ENCODE results near the gene MSI2.

The MSI2 gene

GRCh38 chr17:57523926-57524632 lies 267.8 kb downstream of the MSI2 start:
- Histone ChIP-seq H3K27me3 (ENCODE audit: insufficient read depth, low read length) (no peaks in the 10 kb centered on the region), H3K4me3 (ENCODE audit: low read depth, low read length) (no peak overlapping the region), H3K79me2 (ENCODE audit: control insufficient read depth, insufficient read depth, low read length, poor library complexity) (peaks cover 4% of the 10 kb centered on the region), H3K79me1 (ENCODE audit: low read length) (peaks cover 18% of the 10 kb centered on the region), H2AK5ac (ENCODE audit: low read length) (peak overlapping the region; percentile 55), H4K12ac (ENCODE audit: low read depth, low read length) (no peak overlapping the region), H2BK5ac (ENCODE audit: low read depth, low read length, poor library complexity) (peak overlapping the region; percentile 43), H3K4me2 (ENCODE audit: low read length) (no peak overlapping the region), H2AFZ (ENCODE audit: insufficient read depth, low read length, poor library complexity) (peak overlapping the region; percentile 37), H3K4me1 (ENCODE audit: control insufficient read depth in 1 of 2, insufficient read depth in 2 of 2, low read length in 2 of 2) (peaks cover 18 to 23% of the 10 kb centered on the region in 2 experiments), H3K14ac (ENCODE audit: low read length) (peak overlapping the region; percentile 50), H2BK120ac (ENCODE audit: insufficient read depth, low read length, poor library complexity) (peak overlapping the region; percentile 70), H2BK12ac (ENCODE audit: low read length) (peak overlapping the region; percentile 52), H4K91ac (ENCODE audit: low read depth, low read length) (peak overlapping the region; percentile 89), H3K27ac (ENCODE audit: low read depth, low read length) (no peak overlapping the region), H3K4ac (ENCODE audit: low read depth, low read length) (no peak overlapping the region), H3K23ac (ENCODE audit: low read length) (no peak overlapping the region), H3K36me3 (ENCODE audit: control insufficient read depth in 1 of 2, insufficient read depth in 2 of 2, low read length in 2 of 2) (peaks cover 0 to 2% of the 10 kb centered on the region in 2 experiments), H3K9me3 (ENCODE audit: insufficient read depth, low read depth, low read length) (peaks cover 2% of the 10 kb centered on the region), H3K18ac (ENCODE audit: low read length) (peak overlapping the region; percentile 90), H3K9ac (ENCODE audit: low read length) (no peak overlapping the region), H4K8ac (ENCODE audit: low read depth, low read length) (peak overlapping the region; percentile 66)
- no CpG with 5 or more reads among the region's 7 CpGs for WGBS (ENCODE audit: extremely low coverage, insufficient coverage, insufficient read length)
- no peak for DNase-seq

- Histone ChIP-seq H4K91ac (ENCODE audit: low read depth, low read length) (peak overlapping the region; percentile 22), H4K12ac (ENCODE audit: low read depth, low read length) (no peak overlapping the region)
- no CpG with 5 or more reads among the region's 4 CpGs for WGBS (ENCODE audit: extremely low coverage, insufficient coverage, insufficient read length)
Observed at GRCh38 chr17:57524839-57525568, 268.7 kb downstream of the MSI2 start.

GRCh38 chr17:57527221-57528057 lies 271.1 kb downstream of the MSI2 start:
- H3K79me2 ChIP-seq (ENCODE audit: control insufficient read depth, insufficient read depth, low read length, poor library complexity), result peaks cover 4% of the 10 kb centered on the region
- no peak overlapping the region for H3K9ac ChIP-seq (ENCODE audit: low read length)
- peak overlapping the region; percentile 76 for H3K18ac ChIP-seq (ENCODE audit: low read length)
- no peaks in the 10 kb centered on the region for H3K27me3 ChIP-seq (ENCODE audit: insufficient read depth, low read length)
- no peak overlapping the region for H3K27ac ChIP-seq (ENCODE audit: low read depth, low read length)
- H4K8ac ChIP-seq (ENCODE audit: low read depth, low read length), result no peak overlapping the region
- WGBS (ENCODE audit: extremely low coverage, insufficient coverage, insufficient read length), result no CpG with 5 or more reads among the region's 15 CpGs
- peak overlapping the region; percentile 15 for H2AK5ac ChIP-seq (ENCODE audit: low read length)
- H2BK12ac ChIP-seq (ENCODE audit: low read length), result peak overlapping the region; percentile 46
- H3K36me3 ChIP-seq (ENCODE audit: control insufficient read depth in 1 of 2, insufficient read depth in 2 of 2, low read length in 2 of 2), result peaks cover 0 to 2% of the 10 kb centered on the region in 2 experiments
- H2AFZ ChIP-seq (ENCODE audit: insufficient read depth, low read length, poor library complexity), result no peak overlapping the region
- H3K4me1 ChIP-seq (ENCODE audit: control insufficient read depth in 1 of 2, insufficient read depth in 2 of 2, low read length in 2 of 2), result peaks cover 30 to 33% of the 10 kb centered on the region in 2 experiments
- no peak overlapping the region for H3K4me3 ChIP-seq (ENCODE audit: low read depth, low read length)
- H3K79me1 ChIP-seq (ENCODE audit: low read length), result peaks cover 23% of the 10 kb centered on the region
- H3K23ac ChIP-seq (ENCODE audit: low read length), result no peak overlapping the region
- no peak overlapping the region for H2BK5ac ChIP-seq (ENCODE audit: low read depth, low read length, poor library complexity)
- H4K91ac ChIP-seq (ENCODE audit: low read depth, low read length), result peak overlapping the region; percentile 36
- H3K4ac ChIP-seq (ENCODE audit: low read depth, low read length), result peak overlapping the region; percentile 12
- H2BK120ac ChIP-seq (ENCODE audit: insufficient read depth, low read length, poor library complexity), result peak overlapping the region; percentile 5
- no peak for DNase-seq
- no peak overlapping the region for H3K4me2 ChIP-seq (ENCODE audit: low read length)
- peaks cover 2% of the 10 kb centered on the region for H3K9me3 ChIP-seq (ENCODE audit: insufficient read depth, low read depth, low read length)
- peak overlapping the region; percentile 55 for H3K14ac ChIP-seq (ENCODE audit: low read length)
- no peak overlapping the region for H4K12ac ChIP-seq (ENCODE audit: low read depth, low read length)

More at GRCh38 chr17:57524839-57525568, 268.7 kb downstream of the MSI2 start:
- Histone ChIP-seq H4K8ac (ENCODE audit: low read depth, low read length) (no peak overlapping the region), H3K4me1 (ENCODE audit: control insufficient read depth in 1 of 2, insufficient read depth in 2 of 2, low read length in 2 of 2) (peaks cover 19 to 21% of the 10 kb centered on the region in 2 experiments), H3K36me3 (ENCODE audit: control insufficient read depth in 1 of 2, insufficient read depth in 2 of 2, low read length in 2 of 2) (peaks cover 0 to 2% of the 10 kb centered on the region in 2 experiments), H3K23ac (ENCODE audit: low read length) (no peak overlapping the region), H3K4ac (ENCODE audit: low read depth, low read length) (no peak overlapping the region), H3K9ac (ENCODE audit: low read length) (no peak overlapping the region), H2BK12ac (ENCODE audit: low read length) (no peak overlapping the region), H3K27ac (ENCODE audit: low read depth, low read length) (no peak overlapping the region), H3K14ac (ENCODE audit: low read length) (no peak overlapping the region), H3K79me2 (ENCODE audit: control insufficient read depth, insufficient read depth, low read length, poor library complexity) (peaks cover 4% of the 10 kb centered on the region), H3K18ac (ENCODE audit: low read length) (no peak overlapping the region), H3K9me3 (ENCODE audit: insufficient read depth, low read depth, low read length) (peaks cover 2% of the 10 kb centered on the region), H2BK5ac (ENCODE audit: low read depth, low read length, poor library complexity) (no peak overlapping the region), H2AFZ (ENCODE audit: insufficient read depth, low read length, poor library complexity) (no peak overlapping the region), H3K27me3 (ENCODE audit: insufficient read depth, low read length) (no peaks in the 10 kb centered on the region), H3K4me2 (ENCODE audit: low read length) (no peak overlapping the region), H2AK5ac (ENCODE audit: low read length) (no peak overlapping the region), H3K79me1 (ENCODE audit: low read length) (peaks cover 16% of the 10 kb centered on the region), H3K4me3 (ENCODE audit: low read depth, low read length) (no peak overlapping the region), H2BK120ac (ENCODE audit: insufficient read depth, low read length, poor library complexity) (no peak overlapping the region)
- no peak for DNase-seq

- peaks cover 2 to 5% of the 10 kb centered on the region in 2 experiments for H3K36me3 ChIP-seq (ENCODE audit: control insufficient read depth in 1 of 2, insufficient read depth in 2 of 2, low read length in 2 of 2)
- no peak overlapping the region for H3K4ac ChIP-seq (ENCODE audit: low read depth, low read length)
- no peak overlapping the region for H3K9ac ChIP-seq (ENCODE audit: low read length)
- H4K91ac ChIP-seq (ENCODE audit: low read depth, low read length), result peak overlapping the region; percentile 36
- H3K79me2 ChIP-seq (ENCODE audit: control insufficient read depth, insufficient read depth, low read length, poor library complexity), result peaks cover 4% of the 10 kb centered on the region
- H2BK120ac ChIP-seq (ENCODE audit: insufficient read depth, low read length, poor library complexity), result no peak overlapping the region
- H3K23ac ChIP-seq (ENCODE audit: low read length), result no peak overlapping the region
- H2AK5ac ChIP-seq (ENCODE audit: low read length), result no peak overlapping the region
- H4K12ac ChIP-seq (ENCODE audit: low read depth, low read length), result no peak overlapping the region
- H3K14ac ChIP-seq (ENCODE audit: low read length), result no peak overlapping the region
- peaks cover 2% of the 10 kb centered on the region for H3K9me3 ChIP-seq (ENCODE audit: insufficient read depth, low read depth, low read length)
- no peak overlapping the region for H4K8ac ChIP-seq (ENCODE audit: low read depth, low read length)
- H2BK12ac ChIP-seq (ENCODE audit: low read length), result no peak overlapping the region
- H2AFZ ChIP-seq (ENCODE audit: insufficient read depth, low read length, poor library complexity), result no peak overlapping the region
- peaks cover 36 to 39% of the 10 kb centered on the region in 2 experiments for H3K4me1 ChIP-seq (ENCODE audit: control insufficient read depth in 1 of 2, insufficient read depth in 2 of 2, low read length in 2 of 2)
- no peak for DNase-seq
- no peak overlapping the region for H3K18ac ChIP-seq (ENCODE audit: low read length)
- H3K4me2 ChIP-seq (ENCODE audit: low read length), result no peak overlapping the region
- H3K27me3 ChIP-seq (ENCODE audit: insufficient read depth, low read length), result no peaks in the 10 kb centered on the region
- H2BK5ac ChIP-seq (ENCODE audit: low read depth, low read length, poor library complexity), result no peak overlapping the region
- no CpG with 5 or more reads among the region's 7 CpGs for WGBS (ENCODE audit: extremely low coverage, insufficient coverage, insufficient read length)
- H3K27ac ChIP-seq (ENCODE audit: low read depth, low read length), result no peak overlapping the region
- peaks cover 29% of the 10 kb centered on the region for H3K79me1 ChIP-seq (ENCODE audit: low read length)
- H3K4me3 ChIP-seq (ENCODE audit: low read depth, low read length), result no peak overlapping the region
Observed at GRCh38 chr17:57528058-57528451, 271.7 kb downstream of the MSI2 start.
